HepG2 (cell line): ENCODE measurements around the gene RANGRF.

ENCODE experiments used
- CBX5 ChIP-seq: sonication (generic); formaldehyde crosslinking; IDR thresholded peaks from 2 replicates; pipeline ENCODE4 v1.4.0; 2020; ENCODE audit warnings: missing genetic modification reagents, borderline replicate concordance
- EP300 ChIP-seq, 3 experiments: sonication (generic) in 1 of 3; formaldehyde crosslinking in 1 of 3; IDR thresholded peaks; 2 replicates each; pipeline versions ENCODE4 v1.5.1 to v1.6.1; 2011 to 2020; ENCODE audit warnings: low read depth in 2 of 3, low read length in 2 of 3, borderline replicate concordance in 1 of 3, improper control_type of control experiment in 1 of 3, mild to moderate bottlenecking in 1 of 3, missing genetic modification reagents in 1 of 3, moderate library complexity in 1 of 3
- EZH2 ChIP-seq: conservative IDR thresholded peaks from 2 replicates; pipeline ENCODE4 v1.6.1; 2012; ENCODE audit warnings: mild to moderate bottlenecking, low read depth, low read length, moderate library complexity
- NR2F2 ChIP-seq: IDR thresholded peaks from 2 replicates; pipeline ENCODE4 v1.6.1; 2012; ENCODE audit warnings: low read depth, inconsistent platforms, borderline replicate concordance
- SP2 ChIP-seq: sonication (generic); formaldehyde crosslinking; IDR thresholded peaks from 2 replicates; pipeline ENCODE4 v1.5.1; 2020; ENCODE audit warnings: mild to moderate bottlenecking, missing genetic modification reagents
- TBL1XR1 ChIP-seq: fragments of 150-350 bp; IDR thresholded peaks from 2 replicates; pipeline ENCODE4 v1.6.1; 2014; ENCODE audit warnings: borderline replicate concordance, low read length; ENCODE audit not compliant: partially characterized antibody
- ZNF180 ChIP-seq: sonication (generic); formaldehyde crosslinking; IDR thresholded peaks from 2 replicates; pipeline ENCODE4 v1.4.0; 2020; ENCODE audit warnings: low read depth, missing genetic modification reagents, borderline replicate concordance
- TF ChIP-seq, protein P1 (sequence below): sonication (generic); formaldehyde crosslinking; IDR thresholded peaks from 2 replicates; pipeline ENCODE4 v1.8.0; 2022; ENCODE audit warnings: missing genetic modification reagents, low read depth, mild to moderate bottlenecking, borderline replicate concordance
- TF ChIP-seq, protein P2 (sequence below): sonication (generic); formaldehyde crosslinking; IDR thresholded peaks from 2 replicates; pipeline ENCODE4 v1.4.0; 2020; ENCODE audit warnings: missing genetic modification reagents, borderline replicate concordance
- TF ChIP-seq, protein P3 (sequence below): sonication (generic); formaldehyde crosslinking; IDR thresholded peaks from 2 replicates; pipeline ENCODE4 v1.5.0; 2020; ENCODE audit warnings: mild to moderate bottlenecking, missing genetic modification reagents, moderate library complexity

DNA sequence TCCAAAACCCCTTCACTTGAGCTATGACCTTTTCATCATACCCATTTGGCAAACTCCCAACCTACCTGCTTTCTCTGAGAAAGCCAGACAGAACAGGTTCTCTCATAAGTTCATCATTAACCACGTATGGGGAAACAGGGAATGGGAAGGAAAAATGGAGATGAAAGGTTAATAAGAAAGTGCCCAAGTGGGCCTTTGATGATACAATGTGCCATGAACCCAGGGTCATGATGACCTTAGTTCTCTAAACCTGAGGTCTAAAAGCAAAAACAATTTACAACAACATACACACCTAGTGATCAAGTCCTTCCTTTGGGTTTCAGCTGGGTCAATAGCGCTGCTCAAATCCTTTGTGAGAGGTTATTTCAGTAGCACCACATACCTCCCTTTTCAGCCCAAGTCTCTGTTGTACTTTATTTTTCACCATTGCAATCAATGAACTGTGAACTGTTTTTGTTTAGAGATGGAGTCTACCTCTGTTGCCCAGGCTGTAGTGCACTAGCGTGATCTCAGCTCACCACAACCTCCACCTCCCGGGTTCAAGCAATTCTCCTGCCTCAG lies 14.5 kb upstream of the RANGRF start:
- TF ChIP-seq, protein P1, sequence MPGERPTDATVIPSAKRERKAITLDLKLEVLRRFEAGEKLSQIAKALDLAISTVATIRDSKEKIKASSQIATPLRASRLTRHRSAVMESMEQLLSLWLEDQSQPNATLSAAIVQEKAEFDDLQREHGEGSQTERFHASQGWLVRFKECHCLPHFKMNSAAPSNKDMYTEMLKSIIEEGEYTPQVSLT, result no peak
- TF ChIP-seq, protein P2, sequence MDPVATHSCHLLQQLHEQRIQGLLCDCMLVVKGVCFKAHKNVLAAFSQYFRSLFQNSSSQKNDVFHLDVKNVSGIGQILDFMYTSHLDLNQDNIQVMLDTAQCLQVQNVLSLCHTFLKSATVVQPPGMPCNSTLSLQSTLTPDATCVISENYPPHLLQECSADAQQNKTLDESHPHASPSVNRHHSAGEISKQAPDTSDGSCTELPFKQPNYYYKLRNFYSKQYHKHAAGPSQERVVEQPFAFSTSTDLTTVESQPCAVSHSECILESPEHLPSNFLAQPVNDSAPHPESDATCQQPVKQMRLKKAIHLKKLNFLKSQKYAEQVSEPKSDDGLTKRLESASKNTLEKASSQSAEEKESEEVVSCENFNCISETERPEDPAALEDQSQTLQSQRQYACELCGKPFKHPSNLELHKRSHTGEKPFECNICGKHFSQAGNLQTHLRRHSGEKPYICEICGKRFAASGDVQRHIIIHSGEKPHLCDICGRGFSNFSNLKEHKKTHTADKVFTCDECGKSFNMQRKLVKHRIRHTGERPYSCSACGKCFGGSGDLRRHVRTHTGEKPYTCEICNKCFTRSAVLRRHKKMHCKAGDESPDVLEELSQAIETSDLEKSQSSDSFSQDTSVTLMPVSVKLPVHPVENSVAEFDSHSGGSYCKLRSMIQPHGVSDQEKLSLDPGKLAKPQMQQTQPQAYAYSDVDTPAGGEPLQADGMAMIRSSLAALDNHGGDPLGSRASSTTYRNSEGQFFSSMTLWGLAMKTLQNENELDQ (CRISPR knock-in tag), result no peak
- TF ChIP-seq ZNF180 (CRISPR knock-in tag) (no peak), TBL1XR1 (no peak), CBX5 (no peak), NR2F2 (peak; percentile 96), SP2 (CRISPR knock-in tag) (no peak), EZH2 (no peak), EP300 (IDR thresholded peaks at IDR 0.05; ENCODE audit: low read depth in 2 of 2, low read length in 2 of 2) (peak in 1 of 2 experiments; percentile 86; a peak in 2 of 4 replicates), EP300 (CRISPR knock-in tag; IDR thresholded peaks at IDR 0.05; ENCODE audit: borderline replicate concordance) (peak; percentile 60; the same call in 1 of the 2 replicates)
- TF ChIP-seq, protein P3, sequence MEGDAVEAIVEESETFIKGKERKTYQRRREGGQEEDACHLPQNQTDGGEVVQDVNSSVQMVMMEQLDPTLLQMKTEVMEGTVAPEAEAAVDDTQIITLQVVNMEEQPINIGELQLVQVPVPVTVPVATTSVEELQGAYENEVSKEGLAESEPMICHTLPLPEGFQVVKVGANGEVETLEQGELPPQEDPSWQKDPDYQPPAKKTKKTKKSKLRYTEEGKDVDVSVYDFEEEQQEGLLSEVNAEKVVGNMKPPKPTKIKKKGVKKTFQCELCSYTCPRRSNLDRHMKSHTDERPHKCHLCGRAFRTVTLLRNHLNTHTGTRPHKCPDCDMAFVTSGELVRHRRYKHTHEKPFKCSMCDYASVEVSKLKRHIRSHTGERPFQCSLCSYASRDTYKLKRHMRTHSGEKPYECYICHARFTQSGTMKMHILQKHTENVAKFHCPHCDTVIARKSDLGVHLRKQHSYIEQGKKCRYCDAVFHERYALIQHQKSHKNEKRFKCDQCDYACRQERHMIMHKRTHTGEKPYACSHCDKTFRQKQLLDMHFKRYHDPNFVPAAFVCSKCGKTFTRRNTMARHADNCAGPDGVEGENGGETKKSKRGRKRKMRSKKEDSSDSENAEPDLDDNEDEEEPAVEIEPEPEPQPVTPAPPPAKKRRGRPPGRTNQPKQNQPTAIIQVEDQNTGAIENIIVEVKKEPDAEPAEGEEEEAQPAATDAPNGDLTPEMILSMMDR (CRISPR knock-in tag), result no peak
